K562 (cell line): Measurements from ENCODE around the gene KLHDC10. TPM values are rescaled to one million over a fixed set of nuclear protein-coding genes. Genes with fewer than 3 reads are reported as not detected.

ENCODE experiments used
- ATAC-seq: fragments of 200-7000 bp; cut with Tn5 transposase; 3 replicates; pipeline ENCODE4 v1.9.1; 2020; ENCODE audit warnings: moderate library complexity
- BruUV-seq: library from RNA; stranded (reverse); fragments of 400-500 nt; replicated peaks from 2 replicates; lab custom pipeline; 2021; lab: Mats Ljungman, UMichigan
- CTCF ChIA-PET: fragments of 300-600 bp; formaldehyde crosslinking; extraction: SDS; loops from one replicate; lab custom pipeline; 2021; ENCODE audit warnings: low intra/inter-chr PET ratio; lab: Yijun Ruan, JAX
- POLR2A ChIA-PET: fragments of 300-600, 350-650 bp; sonication (Branson Sonifier 250); formaldehyde crosslinking; extraction: SDS; loops from one replicate; lab custom pipeline; 2021; ENCODE audit warnings: antibody characterized with exemption, inconsistent platforms; lab: Yijun Ruan, JAX
- DNase-seq, 4 experiments: peaks; one replicate each; pipeline versions ENCODE4 v3.0.0 to v3.0.0-alpha.2; 2011 to 2018; ENCODE audit warnings: low spot score in 3 of 4, mixed read lengths in 3 of 4; ENCODE audit errors: extremely low read depth in 1 of 4
- FAIRE-seq: peaks from 2 replicates; lab custom pipeline; 2011; peaks lifted over from hg19 to GRCh38; lab: Jason Lieb, UNC
- H2AFZ ChIP-seq: 2 replicates; pipeline ENCODE4 v1.6.0; 2011; ENCODE audit warnings: low read depth, low read length, control low read depth, inconsistent platforms
- H3K27ac ChIP-seq: fragments of 200-600 bp; 3 replicates; pipeline ENCODE4 v1.8.0; 2011; ENCODE audit warnings: low read depth, mild to moderate bottlenecking, control low read depth, inconsistent platforms, low read length, moderate library complexity, mixed read lengths; ENCODE audit errors: extremely low read depth
- H3K27me3 ChIP-seq, 2 experiments: fragments of 300-600 bp in 1 of 2; 2 replicates in 1 of 2; 3 replicates in 1 of 2; pipeline versions ENCODE4 v1.6.0 to v1.8.0; 2011; ENCODE audit warnings: inconsistent platforms in 2 of 2, low read length in 2 of 2, mild to moderate bottlenecking in 1 of 2, mixed read lengths in 1 of 2, moderate library complexity in 1 of 2; ENCODE audit not compliant: control insufficient read depth in 2 of 2, insufficient read depth in 2 of 2
- H3K36me3 ChIP-seq: fragments of 300-600 bp; 3 replicates; pipeline ENCODE4 v1.8.0; 2011; ENCODE audit warnings: mild to moderate bottlenecking, low read length, inconsistent platforms; ENCODE audit not compliant: control insufficient read depth, insufficient read depth
- H3K4me1 ChIP-seq, 2 experiments: fragments of 200-600 bp in 1 of 2; replicated peaks in 1 of 2; 2 replicates in 1 of 2; 3 replicates in 1 of 2; pipeline versions ENCODE4 v1.5.1 to v1.8.0; 2011; ENCODE audit warnings: inconsistent platforms in 2 of 2, low read length in 2 of 2, mild to moderate bottlenecking in 1 of 2, mixed read lengths in 1 of 2, moderate library complexity in 1 of 2; ENCODE audit not compliant: control insufficient read depth in 2 of 2, insufficient read depth in 2 of 2
- H3K4me2 ChIP-seq: 2 replicates; pipeline ENCODE4 v1.6.1; 2011; ENCODE audit warnings: low read length, control low read depth, inconsistent platforms, mixed read lengths; ENCODE audit not compliant: insufficient read depth
- H3K4me3 ChIP-seq: fragments of 200-600 bp; sonication (generic), shearing (Covaris generic); 2 replicates; pipeline ENCODE4 v1.5.1; 2016; ENCODE audit warnings: control low read depth, inconsistent platforms
- H3K79me2 ChIP-seq: fragments of 200-600 bp; 3 replicates; pipeline ENCODE4 v1.8.0; 2011; ENCODE audit warnings: low read length, inconsistent platforms; ENCODE audit not compliant: control insufficient read depth, insufficient read depth
- H3K9ac ChIP-seq, 2 experiments: 2 replicates each; pipeline versions ENCODE4 v1.6.0 to v1.6.1; 2011; ENCODE audit warnings: low read depth in 2 of 2, low read length in 2 of 2, control low read depth in 1 of 2, inconsistent platforms in 1 of 2, mild to moderate bottlenecking in 1 of 2, mixed read lengths in 1 of 2; ENCODE audit not compliant: insufficient read depth in 1 of 2
- H3K9me1 ChIP-seq: one replicate; pipeline ENCODE4 v1.6.0; 2011; ENCODE audit warnings: inconsistent platforms, mild to moderate bottlenecking, low read length, moderate library complexity; ENCODE audit not compliant: control insufficient read depth, insufficient read depth
- H3K9me3 ChIP-seq: replicated peaks from 2 replicates; pipeline ENCODE4 v1.5.1; 2011; ENCODE audit warnings: low read depth, low read length, inconsistent platforms; ENCODE audit not compliant: control insufficient read depth, insufficient read depth
- H4K20me1 ChIP-seq: replicated peaks from 2 replicates; pipeline ENCODE4 v1.6.1; 2011; ENCODE audit warnings: low read length, inconsistent platforms, mixed read lengths; ENCODE audit not compliant: control insufficient read depth, insufficient read depth
- BCL6 ChIP-seq: fragments of 250-450 bp; sonication (Bioruptor Pico); IDR thresholded peaks from 2 replicates; pipeline ENCODE4 v1.4.0; 2020
- CTCF ChIP-seq, 3 experiments: IDR thresholded peaks in 2 of 3; conservative IDR thresholded peaks in 1 of 3; 2 replicates each; pipeline ENCODE4 v1.5.1; 2011 to 2012; ENCODE audit warnings: low read length in 3 of 3, mild to moderate bottlenecking in 3 of 3, control low read depth in 2 of 3, improper control_type of control experiment in 1 of 3, inconsistent platforms in 1 of 3, low read depth in 1 of 3, mixed read lengths in 1 of 3, moderate library complexity in 1 of 3; ENCODE audit not compliant: insufficient read depth in 2 of 3
- CTCFL ChIP-seq: IDR thresholded peaks from 2 replicates; pipeline ENCODE4 v1.6.1; 2011; ENCODE audit warnings: borderline replicate concordance, low read depth, mild to moderate bottlenecking, moderate library complexity, low read length; ENCODE audit not compliant: insufficient read depth, poor library complexity, severe bottlenecking
- GTF2F1 ChIP-seq: IDR thresholded peaks from 2 replicates; pipeline ENCODE4 v1.6.1; 2011; ENCODE audit warnings: low read depth, low read length, improper control_type of control experiment
- HDAC3 ChIP-seq: fragments of 450-650 bp; IDR thresholded peaks from 2 replicates; pipeline ENCODE4 v1.6.1; 2018; ENCODE audit warnings: borderline replicate concordance, mild to moderate bottlenecking, moderate library complexity; ENCODE audit not compliant: partially characterized antibody
- HDGF ChIP-seq: fragments of 450-650 bp; IDR thresholded peaks from 2 replicates; pipeline ENCODE4 v1.6.1; 2016
- MAFK ChIP-seq: IDR thresholded peaks from 2 replicates; pipeline ENCODE4 v1.6.1; 2011; ENCODE audit warnings: low read length, improper control_type of control experiment
- MYBL2 ChIP-seq, 2 experiments: fragments of 450-650 bp in 1 of 2; sonication (generic) in 1 of 2; formaldehyde crosslinking in 1 of 2; IDR thresholded peaks; 2 replicates each; pipeline versions ENCODE4 v1.6.1 to v1.8.1; 2017 to 2022; ENCODE audit warnings: borderline replicate concordance in 1 of 2, inconsistent platforms in 1 of 2, low read depth in 1 of 2, mild to moderate bottlenecking in 1 of 2, missing genetic modification reagents in 1 of 2, moderate library complexity in 1 of 2
- TEAD1 ChIP-seq, 2 experiments: fragments of 450-650 bp in 1 of 2; sonication (generic) in 1 of 2; formaldehyde crosslinking; IDR thresholded peaks; 2 replicates each; pipeline versions ENCODE4 v1.4.0 to v1.8.0; 2020 to 2022; ENCODE audit warnings: mild to moderate bottlenecking in 2 of 2, missing genetic modification reagents in 1 of 2
- YBX1 ChIP-seq: fragments of 450-650 bp; IDR thresholded peaks from 2 replicates; pipeline ENCODE4 v1.7.1; 2016; ENCODE audit warnings: mild to moderate bottlenecking
- ZNF316 ChIP-seq: fragments of 450-650 bp; IDR thresholded peaks from 2 replicates; pipeline ENCODE4 v1.6.1; 2016
- ZNF592 ChIP-seq: fragments of 450-650 bp; IDR thresholded peaks from 2 replicates; pipeline ENCODE4 v1.6.1; 2017; ENCODE audit warnings: antibody characterized with exemption, mild to moderate bottlenecking
- WGBS: fragments of 100-300 bp; shearing (Covaris generic); methylation state at CpG from one replicate; pipeline ENCODE4 v1.1.6; 2016; ENCODE audit warnings: low coverage, mixed read lengths; ENCODE audit not compliant: insufficient coverage; ENCODE audit errors: missing lambda C conversion rate; 5-methylcytosine and 5-hydroxymethylcytosine counted together
- in situ Hi-C: fragments of 300-500 bp; cut with MboI; formaldehyde crosslinking; loops from 4 replicates; pipeline ENCODE4 v1.15.0; 2018; ENCODE audit warnings: inconsistent platforms, mixed read lengths
- intact Hi-C: fragments of 100-400 bp; cut with micrococcal nuclease; formaldehyde crosslinking; loops from 2 replicates; pipeline ENCODE4 v1.14.2; 2022
- polyA plus RNA-seq, 8 experiments: library from polyadenylated mRNA; depleted of rRNA in 4 of 8; stranded (reverse) in 5 of 8; unstranded in 3 of 8; fragments of >200 nt; fragmentation: Nextera tagmentation in 2 of 8; fragmentation: Illumina TruSeq in 1 of 8; extraction: Ambion mirVana in 2 of 8; extraction: Trizol in 1 of 8; gene quantifications; 2 replicates each; pipeline versions ENCODE4 v1.2.1 to v1.2.3, GENCODE V29; 2011 to 2014; ENCODE audit warnings: inconsistent platforms in 1 of 8, missing spikeins in 1 of 8
- total RNA-seq, 7 experiments: library from RNA; depleted of rRNA in 6 of 7; stranded (reverse); fragments of >200 nt in 6 of 7; fragmentation: Illumina TruSeq in 2 of 7; extraction: Trizol in 2 of 7; gene quantifications; 2 replicates each; pipeline versions ENCODE4 v1.2.1 to v1.2.3, GENCODE V29; 2011 to 2021; ENCODE audit warnings: low replicate concordance in 1 of 7

Gene KLHDC10
- total and polyA plus RNA-seq, 9 of the 15 experiments (the other 6 are each of a cell fraction or from before 2014, with no cell fraction given), result 9.8 to 80.5 (median 31.4) TPM

GRCh38 chr7:130096243-130096827, 26.0 kb downstream of the KLHDC10 start:
- 36% methylated on average over 4 of the region's 4 CpGs for WGBS
- H3K4me1 ChIP-seq, result peaks cover 0 to 21% of the 10 kb centered on the region in 2 experiments
- no peaks in the 10 kb centered on the region for H3K27me3 ChIP-seq
- peak in 1 of 4 experiments; percentile 39 for DNase-seq
- CTCF ChIA-PET, result interaction anchor here (1.8 kb wide), 1 partner anchor 24 kb away, joined by 3 read pairs; no protein-coding TSS in a partner anchor
- no TSS peak for BruUV-seq
- H3K9me1 ChIP-seq, result no peaks in the 10 kb centered on the region
- intact Hi-C loops (no loop called here), in situ Hi-C loops (no loop called here)
- peak overlapping the region; percentile 5; the same call in 1 of the 3 replicates for H3K27ac ChIP-seq
- POLR2A ChIA-PET, result interaction anchor here (0.8 to 2.2 kb wide), 12 partner anchors 9 to 234 kb away, joined by 3 to 11 read pairs (median 4); partner anchors contain the start of gene KLHDC10
- no peak overlapping the region for H2AFZ ChIP-seq
- no peaks in the 10 kb centered on the region for H3K9me3 ChIP-seq
- ATAC-seq, result no peak
- no peak overlapping the region for H3K4me3 ChIP-seq
- peaks cover 28% of the 10 kb centered on the region; the same call in 2 of the 3 replicates for H3K36me3 ChIP-seq
- peak; percentile 44 for FAIRE-seq
- H4K20me1 ChIP-seq, result no peaks in the 10 kb centered on the region
- H3K9ac ChIP-seq, result no peak overlapping the region
- H3K79me2 ChIP-seq, result peaks cover 78% of the 10 kb centered on the region
- H3K4me2 ChIP-seq, result no peak overlapping the region
- TF ChIP-seq ZNF316 (peak; percentile 88), CTCFL (no peak), CTCF (IDR thresholded peaks at IDR 0.05 in 2 of 3, conservative IDR thresholded peaks at IDR 0.05 in 1 of 3; ENCODE audit: insufficient read depth in 2 of 3, low read depth in 1 of 3, low read length in 3 of 3) (peak in 2 of 3 experiments; percentile 28 to 63; a peak in 2 of 6 replicates), BCL6 (CRISPR knock-in tag) (no peak), HDAC3 (peak; percentile 9), YBX1 (no peak), HDGF (no peak), TEAD1 (CRISPR knock-in tag; IDR thresholded peaks at IDR 0.05) (peak in 1 of 2 experiments; percentile 65; a peak in 1 of 4 replicates), MAFK (peak; percentile 8; the same call in 1 of the 2 replicates), ZNF592 (0 out of 2 replicates have a peak, but pooled peaks have one; percentile 27), GTF2F1 (no peak), MYBL2 (IDR thresholded peaks at IDR 0.05; ENCODE audit: low read depth) (peak; percentile 35; the same call in 1 of the 2 replicates), MYBL2 (CRISPR knock-in tag; IDR thresholded peaks at IDR 0.05; ENCODE audit: borderline replicate concordance) (no peak)
